ENCODE data around the gene TSPO.

DNA sequence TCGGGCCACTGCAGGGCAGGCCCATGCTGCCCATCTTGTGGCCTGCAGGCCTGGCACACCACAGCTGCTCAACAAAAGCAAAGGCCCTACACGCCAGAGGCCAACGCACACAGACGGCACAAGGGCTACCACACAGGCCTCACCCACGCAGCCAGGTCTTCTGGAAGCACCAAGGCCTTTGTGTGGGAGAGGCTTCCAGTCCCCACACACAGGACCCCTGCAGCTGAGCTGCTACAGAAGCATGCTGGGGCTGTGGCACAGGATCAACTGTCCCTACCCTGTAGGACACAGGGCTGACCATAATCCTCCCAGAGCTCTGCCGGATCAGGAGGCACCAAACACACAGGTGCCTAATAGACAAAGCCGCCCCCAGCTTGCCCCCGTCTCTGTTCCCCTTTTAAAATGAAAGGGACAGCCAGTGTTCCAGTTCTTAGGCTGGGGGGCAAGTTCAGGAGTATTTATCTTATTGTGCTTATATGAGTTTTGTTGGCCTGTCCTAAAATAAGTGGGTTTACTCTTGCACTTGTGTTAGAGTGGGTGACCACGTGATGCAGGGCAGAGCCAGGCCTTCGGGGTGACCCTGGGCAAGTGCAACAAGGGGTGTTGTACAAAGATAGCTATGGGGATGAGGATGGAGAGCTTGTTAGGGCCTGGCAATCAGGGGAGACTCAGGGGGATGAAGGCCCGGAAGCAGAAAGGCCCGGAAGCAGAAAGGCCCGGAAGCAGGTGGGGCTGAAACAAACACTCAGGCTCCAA is 30.1 kb downstream of the TSPO start:
- TF ChIP-seq, protein P1, sequence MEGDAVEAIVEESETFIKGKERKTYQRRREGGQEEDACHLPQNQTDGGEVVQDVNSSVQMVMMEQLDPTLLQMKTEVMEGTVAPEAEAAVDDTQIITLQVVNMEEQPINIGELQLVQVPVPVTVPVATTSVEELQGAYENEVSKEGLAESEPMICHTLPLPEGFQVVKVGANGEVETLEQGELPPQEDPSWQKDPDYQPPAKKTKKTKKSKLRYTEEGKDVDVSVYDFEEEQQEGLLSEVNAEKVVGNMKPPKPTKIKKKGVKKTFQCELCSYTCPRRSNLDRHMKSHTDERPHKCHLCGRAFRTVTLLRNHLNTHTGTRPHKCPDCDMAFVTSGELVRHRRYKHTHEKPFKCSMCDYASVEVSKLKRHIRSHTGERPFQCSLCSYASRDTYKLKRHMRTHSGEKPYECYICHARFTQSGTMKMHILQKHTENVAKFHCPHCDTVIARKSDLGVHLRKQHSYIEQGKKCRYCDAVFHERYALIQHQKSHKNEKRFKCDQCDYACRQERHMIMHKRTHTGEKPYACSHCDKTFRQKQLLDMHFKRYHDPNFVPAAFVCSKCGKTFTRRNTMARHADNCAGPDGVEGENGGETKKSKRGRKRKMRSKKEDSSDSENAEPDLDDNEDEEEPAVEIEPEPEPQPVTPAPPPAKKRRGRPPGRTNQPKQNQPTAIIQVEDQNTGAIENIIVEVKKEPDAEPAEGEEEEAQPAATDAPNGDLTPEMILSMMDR (IDR thresholded peaks at IDR 0.05) = no peak
- no peak for TF ChIP-seq ZFX (IDR thresholded peaks at IDR 0.05; ENCODE audit: borderline replicate concordance)

Measured in 22Rv1 (cell line).